Heart left ventricle (tissue), 13 donors: ENCODE data around the gene ZBTB21.

Source experiments
- POLR2A ChIP-seq, 2 donors: fragments of 450-650 bp; IDR thresholded peaks; one replicate each; pipeline ENCODE4 v1.6.1; 2017; ENCODE audit warnings: antibody characterized with exemption in 2 of 2, mild to moderate bottlenecking in 2 of 2, moderate library complexity in 2 of 2
- TF ChIP-seq, protein P1 (sequence below), 12 donors: fragments of 200-600 bp; sonication (generic) in 4 of 12; IDR thresholded peaks; one replicate each; pipeline versions ENCODE4 v1.5.0 to v1.8.0; 2018 to 2022; ENCODE audit warnings: antibody characterized with exemption in 12 of 12, mild to moderate bottlenecking in 5 of 12
- donor health status: ischemic (EF 13 %, LVEDD 7.1; RV severe dilation, severe dysfunction).
- donor health status: DM: no; HTN: yes; CAD: no.
- donor health status: DM: no; HTN: no; CAD: no.
- donor health status: ischemic (EF 25% LVEDD 6.9; RV normal size, moderate dysfunction).
- donor health status: ischemic (EF 25% LVEDD 5.7; RV mildly dilated, moderate dysfunction).
- donor health status: ischemic (EF 35%, LVEDD 5.7; RV mildly dilated, moderate dysfunction).
- donor health status: nonischemic (EF 11% LVEDD 7.7; RV severe dilation, severe dysfunction).
- donor health status: DM: yes; HTN: yes; CAD: no.
- donor health status: PGD.
- donor health status: ischemic (EF 29% LVEDD 5.4; RV normal size, mild dysfunction).
- donor health status: nonischemic (EF 23%, LVEDD 6.1; RV moderate dilation, normal function).

DNA sequence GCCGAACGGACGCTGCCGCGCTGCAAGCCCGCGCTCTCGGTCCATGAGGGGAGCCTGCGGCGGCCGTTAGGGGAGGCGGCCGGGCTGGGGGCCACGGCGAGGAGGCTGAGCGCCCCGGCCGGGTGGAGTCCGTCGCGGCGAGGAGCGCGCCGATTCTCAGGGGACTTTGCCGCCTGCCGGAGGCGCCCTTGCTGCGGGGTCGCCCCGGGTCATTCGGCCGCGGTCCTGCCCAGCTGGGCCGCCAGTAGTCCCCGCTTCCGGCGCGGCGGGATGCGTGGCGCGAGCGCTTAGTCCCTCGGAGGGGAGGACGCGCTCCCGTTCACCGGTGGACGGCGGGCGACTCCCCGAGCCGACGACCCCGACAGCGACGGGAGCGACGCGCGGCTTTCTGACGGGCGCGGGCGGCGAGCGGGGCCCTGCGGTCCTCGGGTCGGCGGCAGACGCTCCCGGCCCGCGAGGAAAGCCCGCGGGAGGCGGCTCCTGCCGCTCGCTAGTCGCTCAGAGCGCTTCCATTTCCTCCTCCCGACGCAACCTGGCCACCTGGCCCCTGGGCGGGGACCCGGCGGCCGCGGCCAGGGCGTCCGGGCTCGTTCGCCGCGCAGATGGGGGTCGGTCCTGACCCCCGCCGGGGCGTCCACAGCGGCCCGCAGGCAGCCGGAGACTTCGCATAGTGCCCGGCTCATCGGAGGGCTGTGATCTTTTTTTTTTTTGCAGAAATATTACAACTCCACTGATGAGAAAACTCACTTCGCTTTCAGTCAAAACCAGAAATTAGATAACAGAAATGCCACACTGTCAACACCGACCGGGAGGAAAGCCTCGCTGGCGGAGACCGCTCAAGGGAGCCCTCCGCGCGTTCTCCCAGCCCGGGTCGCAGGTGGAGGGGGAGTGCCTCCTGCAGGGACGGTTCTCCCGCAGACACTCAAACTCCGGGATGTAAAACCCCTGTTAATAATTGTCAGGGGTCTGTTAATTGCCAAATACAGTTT is 641 bp upstream of the ZBTB21 start:
- TF ChIP-seq, protein P1, sequence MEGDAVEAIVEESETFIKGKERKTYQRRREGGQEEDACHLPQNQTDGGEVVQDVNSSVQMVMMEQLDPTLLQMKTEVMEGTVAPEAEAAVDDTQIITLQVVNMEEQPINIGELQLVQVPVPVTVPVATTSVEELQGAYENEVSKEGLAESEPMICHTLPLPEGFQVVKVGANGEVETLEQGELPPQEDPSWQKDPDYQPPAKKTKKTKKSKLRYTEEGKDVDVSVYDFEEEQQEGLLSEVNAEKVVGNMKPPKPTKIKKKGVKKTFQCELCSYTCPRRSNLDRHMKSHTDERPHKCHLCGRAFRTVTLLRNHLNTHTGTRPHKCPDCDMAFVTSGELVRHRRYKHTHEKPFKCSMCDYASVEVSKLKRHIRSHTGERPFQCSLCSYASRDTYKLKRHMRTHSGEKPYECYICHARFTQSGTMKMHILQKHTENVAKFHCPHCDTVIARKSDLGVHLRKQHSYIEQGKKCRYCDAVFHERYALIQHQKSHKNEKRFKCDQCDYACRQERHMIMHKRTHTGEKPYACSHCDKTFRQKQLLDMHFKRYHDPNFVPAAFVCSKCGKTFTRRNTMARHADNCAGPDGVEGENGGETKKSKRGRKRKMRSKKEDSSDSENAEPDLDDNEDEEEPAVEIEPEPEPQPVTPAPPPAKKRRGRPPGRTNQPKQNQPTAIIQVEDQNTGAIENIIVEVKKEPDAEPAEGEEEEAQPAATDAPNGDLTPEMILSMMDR (IDR thresholded peaks at IDR 0.05), result peak in 4 of 12 donors; percentile 14 to 42 (median 23)
- no peak for TF ChIP-seq POLR2A (IDR thresholded peaks at IDR 0.05)
